GM18519 (cell line): ENCODE results near the gene ELFN2.

ENCODE experiments used
- ATAC-seq: cut with Tn5 transposase; IDR thresholded peaks from one replicate; pipeline ENCODE4 v1.9.1; 2021; ENCODE audit warnings: mild to moderate bottlenecking, moderate library complexity; ENCODE audit not compliant: unreplicated experiment, low FRiP score

The ELFN2 gene

GRCh38 chr22:37428649-37429586 lies 1.6 kb upstream of the ELFN2 start:
- ATAC-seq: no peak

GRCh38 chr22:37427711-37428635 lies 694 bp upstream of the ELFN2 start:
- ATAC-seq: no peak

DNA sequence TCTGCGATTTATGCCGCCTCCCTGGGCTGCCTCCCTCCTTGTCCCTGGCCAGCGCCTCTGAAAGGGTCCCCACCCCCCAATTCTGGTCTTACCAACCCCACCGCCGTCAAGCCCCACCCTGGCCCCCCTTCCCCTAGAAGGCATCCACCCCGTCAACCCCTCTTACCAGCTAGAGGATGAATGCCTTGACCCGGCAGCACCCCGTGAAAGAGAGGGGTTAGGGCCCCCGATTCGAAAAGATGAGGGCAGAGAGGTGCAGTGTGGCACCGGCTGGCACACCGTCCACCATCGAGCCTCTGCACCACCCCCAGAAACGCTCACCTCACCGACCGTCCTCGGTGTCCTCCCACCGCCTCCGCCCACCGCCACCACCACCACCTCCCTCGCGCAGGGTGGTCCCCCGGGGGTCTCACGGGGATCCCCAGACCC lies 559 bp downstream of the ELFN2 start:
- no peak for ATAC-seq

DNA sequence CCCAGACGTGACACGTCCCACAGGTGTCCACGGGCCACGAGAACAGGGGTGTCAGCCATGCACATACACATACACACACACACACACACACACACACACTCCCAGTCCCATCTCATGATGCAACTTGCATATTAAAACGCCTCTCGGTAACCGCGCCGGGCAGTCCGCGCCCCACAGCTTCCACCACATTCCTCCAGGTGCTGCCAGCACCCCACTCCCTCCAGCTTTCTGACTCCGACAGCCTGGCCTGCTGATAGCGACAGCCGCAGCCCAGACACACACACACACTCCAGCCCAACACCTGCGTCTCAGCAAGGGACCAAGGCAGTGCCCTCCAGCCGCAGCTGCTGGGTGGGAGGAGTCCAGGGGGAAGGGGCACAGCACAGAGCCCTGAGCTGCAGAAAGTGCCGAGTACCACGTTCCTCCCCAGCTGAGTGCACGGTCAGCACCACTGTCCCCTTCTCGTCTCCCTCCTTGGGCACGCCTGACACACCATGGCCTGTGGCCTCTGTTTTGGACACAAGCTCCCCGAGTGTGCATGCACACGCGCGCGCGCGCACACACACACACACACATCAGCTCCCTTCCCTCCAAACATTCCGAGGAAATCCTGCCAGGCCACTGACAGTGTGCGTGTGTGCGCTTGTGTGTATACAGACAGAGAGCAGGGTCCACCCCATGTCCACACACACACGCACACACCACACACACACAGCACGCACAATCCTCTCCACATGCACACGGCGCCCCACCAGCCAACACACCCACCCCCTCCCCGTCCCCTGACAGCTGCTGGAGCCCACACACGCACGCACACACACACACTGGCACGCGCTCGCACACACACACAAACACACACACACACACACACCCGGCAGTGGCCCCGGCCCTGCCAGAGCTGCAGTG lies 1.2 kb downstream of the ELFN2 start:
- ATAC-seq: no peak

DNA sequence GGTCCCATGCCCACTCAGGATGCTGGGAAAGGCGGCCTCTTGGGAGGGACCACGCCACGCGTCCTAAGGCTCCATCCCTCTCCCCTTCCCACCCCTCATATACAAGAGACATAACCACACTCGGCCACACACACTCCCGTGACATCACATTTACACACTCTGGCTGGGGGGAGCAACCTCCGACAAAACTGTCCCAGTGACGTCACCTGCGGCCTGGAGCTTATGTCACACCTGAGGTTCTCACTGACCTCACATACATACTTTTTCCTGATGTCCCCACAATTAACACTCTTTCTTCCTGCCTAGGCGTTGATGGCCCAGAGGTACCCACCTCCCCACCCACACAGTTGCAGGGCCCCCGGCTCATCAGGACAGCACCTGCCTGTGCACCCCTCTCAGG lies 1.9 kb downstream of the ELFN2 start:
- ATAC-seq: no peak

GRCh38 chr22:37423283-37423682 lies 4.0 kb downstream of the ELFN2 start:
- no peak for ATAC-seq

DNA sequence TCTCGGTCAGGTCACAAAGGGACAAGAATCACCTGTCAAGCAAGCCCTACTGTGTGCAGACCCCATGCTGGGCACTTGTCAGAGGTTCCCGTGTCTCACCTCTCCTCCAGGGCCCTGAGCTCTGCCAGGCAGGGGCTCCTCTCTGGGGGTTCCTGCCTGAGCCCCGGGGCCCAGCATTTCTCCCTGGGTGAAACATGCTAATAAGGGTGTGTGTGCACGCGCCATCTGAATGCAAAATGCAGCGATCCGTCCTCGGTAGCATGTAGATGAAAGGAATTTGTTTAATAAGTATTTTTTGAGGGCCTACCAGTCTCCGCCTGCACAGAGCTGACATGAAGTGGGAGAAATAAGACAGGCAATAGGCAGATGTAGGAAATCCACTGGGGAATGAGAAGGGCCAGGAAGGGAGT lies 5.8 kb downstream of the ELFN2 start:
- no peak for ATAC-seq

DNA sequence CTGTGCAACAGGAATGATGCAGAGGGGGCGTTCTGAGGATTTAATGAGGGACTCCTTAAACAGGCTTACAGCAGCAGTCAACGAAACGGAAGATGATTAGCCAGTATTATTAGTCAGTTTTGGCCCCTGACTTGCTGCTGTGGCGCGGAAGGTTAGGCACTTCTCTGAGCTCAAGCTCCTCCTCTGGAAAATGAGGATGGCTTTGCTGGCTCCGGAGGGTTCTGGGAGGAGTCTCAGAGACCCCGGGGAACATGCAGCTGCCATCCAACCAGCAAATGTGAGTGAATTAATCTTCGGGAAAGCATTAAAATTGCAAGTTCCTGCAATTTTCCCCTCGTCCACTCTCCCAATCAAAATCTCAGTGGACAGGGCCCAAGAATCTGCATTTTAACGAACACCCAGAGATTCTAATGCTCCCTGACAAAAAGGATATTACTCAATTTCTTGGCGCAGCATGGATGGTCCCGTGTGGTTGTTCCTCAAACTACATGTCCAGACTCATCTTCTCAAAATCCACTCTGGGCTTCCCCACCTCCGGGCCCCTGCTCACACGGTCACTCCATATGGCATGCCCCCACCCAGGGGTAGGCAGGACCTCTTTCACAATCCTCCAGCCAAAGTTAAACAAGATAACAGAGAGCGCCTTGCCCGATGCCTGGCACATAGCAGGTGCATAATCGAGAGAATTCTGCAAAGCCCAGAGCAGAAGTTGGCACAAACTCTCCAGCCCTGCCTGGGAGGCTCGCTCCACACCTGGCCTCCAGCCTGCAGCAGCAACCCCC lies 6.4 kb downstream of the ELFN2 start:
- ATAC-seq: no peak

DNA sequence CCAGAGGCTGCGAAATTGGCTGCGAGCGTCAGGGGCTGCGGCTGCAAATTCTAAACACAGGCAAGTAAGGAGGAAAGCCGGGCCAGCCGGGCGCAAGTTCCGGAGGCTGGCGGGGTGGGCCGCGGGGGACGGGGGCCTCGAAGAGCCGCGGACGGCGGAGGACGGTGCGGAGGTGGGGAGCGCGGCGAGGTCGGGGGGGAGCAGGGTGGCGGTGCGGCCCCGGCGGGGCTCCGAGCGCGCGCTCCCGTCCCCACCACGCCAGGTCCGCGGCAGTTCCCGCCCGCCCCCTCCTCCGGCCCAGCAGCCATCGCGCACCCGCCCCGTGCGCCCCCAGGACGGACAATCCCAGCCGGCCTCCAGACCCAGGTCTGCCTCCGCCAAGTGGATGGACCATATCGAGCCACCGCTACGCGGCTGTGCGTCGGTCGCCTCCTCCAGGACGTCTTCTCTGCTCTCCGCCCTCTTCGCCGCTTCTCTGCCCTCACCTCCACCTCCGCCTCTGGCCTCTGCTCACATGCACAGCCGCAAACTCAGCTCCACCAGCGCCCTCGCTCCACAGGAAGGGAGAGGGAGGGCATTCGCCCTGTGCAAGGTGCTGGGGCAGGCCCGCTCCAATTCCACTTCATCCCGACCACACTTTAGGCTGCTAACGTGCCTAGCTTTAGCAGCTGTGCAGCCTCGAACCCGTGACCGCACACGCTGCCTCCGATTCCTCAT lies 7.2 kb downstream of the ELFN2 start:
- ATAC-seq: no peak

DNA sequence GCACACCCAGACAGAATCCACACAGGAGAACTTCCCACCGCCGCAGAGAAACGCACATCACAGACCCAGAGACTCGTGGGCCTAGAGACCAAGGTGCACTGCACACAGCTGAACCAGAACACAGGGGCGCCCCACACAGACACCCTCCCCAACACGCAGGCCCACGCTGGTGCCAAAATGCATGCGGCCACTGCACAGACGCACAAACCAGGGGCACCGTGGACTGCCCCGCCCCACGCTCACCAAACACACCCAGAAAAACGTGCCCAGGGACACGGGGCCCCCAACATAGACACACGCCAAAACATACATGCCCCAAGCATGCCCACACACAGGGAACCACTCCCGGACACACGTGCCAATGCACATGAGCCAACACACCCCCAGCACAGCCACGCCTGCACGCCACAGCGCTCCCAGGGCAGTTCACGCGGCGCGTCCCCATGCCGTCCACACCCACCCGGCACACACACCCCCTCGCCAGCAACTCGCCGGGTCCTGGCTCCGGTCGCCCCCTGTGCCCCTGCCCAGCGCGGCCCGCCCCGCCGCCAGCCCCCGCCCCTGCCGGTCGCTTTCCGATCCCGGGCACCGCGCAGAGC lies 7.8 kb downstream of the ELFN2 start:
- no peak for ATAC-seq

DNA sequence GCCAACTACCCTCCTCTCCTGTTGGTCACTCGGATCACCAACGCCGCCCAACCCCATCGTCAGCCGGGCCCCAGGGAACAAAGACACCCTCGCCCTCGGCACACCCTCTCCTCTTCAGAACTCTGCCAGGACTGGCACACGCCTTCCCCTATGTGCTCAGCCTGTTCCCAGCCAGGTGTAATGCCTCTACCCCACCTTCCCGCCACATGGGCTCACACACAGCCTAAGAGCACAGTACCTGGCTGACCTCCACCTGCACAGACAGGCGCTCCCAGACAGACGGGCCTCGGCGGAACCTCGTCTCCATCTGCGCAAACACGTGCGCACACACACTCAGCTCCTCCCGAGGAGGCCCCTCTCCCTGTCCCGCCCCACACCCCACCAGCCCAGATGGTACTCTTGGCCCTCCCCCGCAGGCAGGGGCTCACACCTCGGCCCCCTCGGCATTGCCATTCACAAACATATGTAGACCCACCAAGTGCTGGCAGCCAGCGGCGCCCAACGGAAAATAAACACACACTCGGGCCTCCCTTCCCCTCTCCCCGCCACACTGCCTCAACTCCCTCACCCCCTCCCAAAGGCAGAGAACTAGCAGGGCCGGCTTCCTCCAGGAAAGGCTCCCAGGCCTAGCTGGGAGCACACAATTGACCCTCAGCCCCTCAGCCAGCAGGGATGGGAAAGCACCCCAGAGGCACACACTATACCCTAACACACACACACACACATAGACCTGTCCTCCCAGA lies 8.5 kb downstream of the ELFN2 start:
- no peak for ATAC-seq

GRCh38 chr22:37417677-37418348 lies 9.5 kb downstream of the ELFN2 start:
- ATAC-seq: no peak

- no peak for ATAC-seq
These were observed 10.0 kb downstream of the ELFN2 start for GRCh38 chr22:37417264-37417663.

GRCh38 chr22:37416827-37417226 lies 10.5 kb downstream of the ELFN2 start:
- no peak for ATAC-seq

DNA sequence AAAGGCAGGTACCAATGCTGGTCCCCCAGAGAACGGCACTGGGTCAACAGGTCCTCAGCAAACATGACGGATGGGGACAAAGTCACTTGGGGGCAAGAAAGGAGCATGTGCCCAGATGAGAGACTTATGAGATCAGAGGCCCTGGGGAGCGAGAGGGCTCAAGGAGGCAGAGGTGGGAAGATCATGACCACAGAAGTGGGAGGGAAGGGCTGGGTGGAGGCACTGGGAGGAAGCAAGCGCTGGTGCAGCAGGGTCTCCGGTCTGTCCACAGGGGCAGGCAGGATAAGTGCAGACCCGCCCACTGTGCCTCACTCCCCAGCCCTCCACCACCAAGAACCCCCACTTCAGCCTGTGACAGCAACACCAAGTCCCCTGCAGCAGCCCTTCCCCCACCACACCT lies 10.9 kb downstream of the ELFN2 start:
- no peak for ATAC-seq

GRCh38 chr22:37415210-37415609 lies 12.1 kb downstream of the ELFN2 start:
- ATAC-seq: no peak

DNA sequence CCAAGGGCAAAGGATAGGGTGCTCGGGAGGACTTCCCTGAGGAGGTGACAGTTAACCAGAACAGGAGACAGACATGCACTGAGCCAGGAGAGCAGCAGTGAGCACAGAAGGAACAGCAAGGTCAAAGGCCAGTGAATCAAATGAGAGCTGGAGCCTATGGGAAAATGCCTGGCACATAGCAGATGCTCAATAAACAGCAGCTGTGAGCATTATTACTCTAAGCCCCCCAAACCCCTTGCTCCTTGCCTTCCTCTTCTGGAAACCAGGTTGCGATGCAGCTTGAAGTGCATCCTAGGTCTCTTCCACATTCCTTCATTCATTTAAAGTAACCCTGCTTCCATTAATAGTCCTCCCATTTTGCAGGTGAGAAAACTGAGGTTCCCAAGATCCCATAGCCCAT lies 13.0 kb downstream of the ELFN2 start:
- ATAC-seq: no peak
